Body of pancreas (tissue), 4 donors: Measurements from ENCODE around the gene CACNA1C.

Source experiments
- POLR2A ChIP-seq, 3 donors: fragments of 450-650 bp; IDR thresholded peaks; one replicate each; pipeline ENCODE4 v1.6.1; 2016; ENCODE audit warnings: antibody characterized with exemption in 3 of 3, mild to moderate bottlenecking in 2 of 3
- TF ChIP-seq, protein P1 (sequence below), 7 experiments: fragments of 450-650 bp in 4 of 7; fragments of 200-600 bp in 3 of 7; sonication (generic) in 3 of 7; IDR thresholded peaks; one replicate each; pipeline ENCODE4 v1.5.1; 2016 to 2019; ENCODE audit warnings: antibody characterized with exemption in 7 of 7

DNA sequence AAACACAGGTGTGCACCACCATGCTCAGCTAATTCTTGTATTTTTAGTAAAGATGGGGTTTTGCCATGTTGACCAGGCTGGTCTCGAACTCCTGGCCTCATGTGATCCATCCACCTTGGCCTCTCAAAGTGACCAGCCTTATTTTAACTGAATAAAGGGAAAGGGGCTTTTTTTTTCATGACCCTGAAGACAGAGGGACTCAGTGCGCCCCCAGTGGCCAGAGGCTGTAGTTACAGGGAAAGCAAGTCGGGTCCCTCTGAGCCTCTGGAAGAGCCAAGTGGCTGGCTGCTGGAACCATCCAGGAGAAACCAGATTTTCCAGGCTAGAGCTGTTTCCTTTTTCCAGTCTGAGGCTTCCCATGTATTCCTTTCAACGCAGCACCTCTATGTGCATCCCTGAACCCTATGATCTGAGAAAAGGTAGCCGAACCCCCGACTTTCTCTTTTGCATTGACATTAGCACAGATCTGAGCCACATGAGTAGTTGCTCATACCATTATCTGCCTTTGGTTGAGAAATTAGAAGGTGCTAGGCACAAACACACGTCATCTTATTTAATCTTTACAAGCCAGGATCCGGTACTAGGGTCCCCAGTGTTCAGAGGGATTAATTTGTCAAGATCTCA lies 342.7 kb downstream of the CACNA1C start:
- TF ChIP-seq, protein P1, sequence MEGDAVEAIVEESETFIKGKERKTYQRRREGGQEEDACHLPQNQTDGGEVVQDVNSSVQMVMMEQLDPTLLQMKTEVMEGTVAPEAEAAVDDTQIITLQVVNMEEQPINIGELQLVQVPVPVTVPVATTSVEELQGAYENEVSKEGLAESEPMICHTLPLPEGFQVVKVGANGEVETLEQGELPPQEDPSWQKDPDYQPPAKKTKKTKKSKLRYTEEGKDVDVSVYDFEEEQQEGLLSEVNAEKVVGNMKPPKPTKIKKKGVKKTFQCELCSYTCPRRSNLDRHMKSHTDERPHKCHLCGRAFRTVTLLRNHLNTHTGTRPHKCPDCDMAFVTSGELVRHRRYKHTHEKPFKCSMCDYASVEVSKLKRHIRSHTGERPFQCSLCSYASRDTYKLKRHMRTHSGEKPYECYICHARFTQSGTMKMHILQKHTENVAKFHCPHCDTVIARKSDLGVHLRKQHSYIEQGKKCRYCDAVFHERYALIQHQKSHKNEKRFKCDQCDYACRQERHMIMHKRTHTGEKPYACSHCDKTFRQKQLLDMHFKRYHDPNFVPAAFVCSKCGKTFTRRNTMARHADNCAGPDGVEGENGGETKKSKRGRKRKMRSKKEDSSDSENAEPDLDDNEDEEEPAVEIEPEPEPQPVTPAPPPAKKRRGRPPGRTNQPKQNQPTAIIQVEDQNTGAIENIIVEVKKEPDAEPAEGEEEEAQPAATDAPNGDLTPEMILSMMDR (IDR thresholded peaks at IDR 0.05), result peak; percentile 37 to 73 (median 53)
- TF ChIP-seq POLR2A (IDR thresholded peaks at IDR 0.05), result no peak
